CD4-positive, alpha-beta T cell treated with Interleukin-4 for 1 hour (primary cell): ENCODE data around the gene CYP27C1.

Experiments
- DNase-seq, 2 donors: peaks; one replicate each; pipeline ENCODE4 v3.0.0-alpha.2; 2020 to 2022

The CYP27C1 gene

GRCh38 chr2:127191331-127192219, 28.5 kb downstream of the CYP27C1 start:
- no peak for DNase-seq

GRCh38 chr2:127188797-127189196, 31.3 kb downstream of the CYP27C1 start:
- no peak for DNase-seq

- no peak for DNase-seq
Measured at GRCh38 chr2:127187831-127188230, 32.3 kb downstream of the CYP27C1 start.

DNA sequence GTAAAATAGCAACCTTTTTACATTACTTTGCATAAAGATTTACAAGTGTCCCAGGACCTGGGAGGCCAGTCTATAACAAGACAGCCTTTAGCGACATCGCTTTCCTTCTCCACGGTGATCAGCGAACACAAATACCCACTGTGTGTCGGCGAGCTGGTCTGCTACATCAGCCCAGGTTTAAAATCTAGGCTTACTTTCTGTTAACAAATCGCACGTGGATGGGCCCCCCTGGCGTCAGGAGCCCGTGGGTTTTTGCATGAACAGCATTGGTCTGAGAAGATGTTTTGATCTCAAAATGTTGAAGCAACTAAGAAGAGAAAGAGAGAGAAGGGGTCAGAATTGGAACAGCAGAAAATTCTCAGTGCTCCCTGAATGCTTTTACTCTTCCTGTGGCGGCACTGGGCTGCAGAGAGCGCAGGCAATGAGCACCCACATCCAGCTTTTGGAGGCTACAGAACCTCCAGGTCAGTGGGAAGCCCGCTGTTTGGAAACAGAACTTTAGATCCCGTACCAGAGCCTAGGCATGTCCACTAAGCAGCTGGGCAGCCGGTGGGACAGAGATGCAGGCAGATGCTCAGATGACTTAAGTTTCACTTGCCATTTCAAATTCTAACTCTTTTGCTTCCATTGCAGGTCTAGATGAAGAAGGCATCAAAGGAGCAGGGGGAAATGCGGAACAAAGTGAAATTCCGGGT, 32.9 kb downstream of the CYP27C1 start:
- DNase-seq: no peak

DNA sequence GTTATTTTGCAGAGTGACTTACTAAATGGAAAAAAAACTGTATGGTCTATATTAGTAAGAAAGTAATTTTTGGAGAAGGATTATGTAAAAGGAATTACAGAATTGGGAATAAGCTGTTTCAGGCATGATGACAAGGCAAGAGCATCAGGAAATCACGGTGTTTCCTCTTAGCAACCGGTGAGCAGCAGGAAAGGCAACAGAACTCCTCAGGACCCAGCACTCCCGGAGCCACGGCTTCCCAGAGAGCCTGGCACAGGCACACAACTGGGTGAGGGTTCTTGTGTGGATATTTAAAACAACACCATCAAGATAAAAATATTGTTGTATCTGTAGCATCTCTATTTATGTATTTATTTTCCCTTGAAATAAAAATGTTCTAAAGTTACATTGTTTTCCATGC, 34.4 kb downstream of the CYP27C1 start:
- no peak for DNase-seq

DNA sequence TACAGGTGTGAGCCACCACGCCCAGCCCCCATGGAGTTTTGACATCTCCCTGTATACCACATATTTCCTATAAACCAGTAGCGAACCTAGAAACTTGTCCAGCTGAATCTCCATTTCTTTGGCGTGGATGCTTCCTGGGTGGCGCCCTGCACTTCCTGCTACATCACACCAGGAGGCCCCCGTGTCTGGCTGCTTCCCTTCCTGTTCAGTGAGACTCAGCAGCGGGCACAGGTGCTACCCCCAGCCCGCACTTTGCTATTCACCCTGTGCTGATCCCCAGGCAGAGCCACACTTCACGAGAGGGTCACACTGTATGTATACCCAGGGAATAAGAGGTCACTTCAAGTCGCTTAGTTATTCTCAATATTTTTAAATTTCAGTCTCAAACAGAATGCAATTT, 35.0 kb downstream of the CYP27C1 start:
- DNase-seq: no peak

GRCh38 chr2:127183771-127184170, 36.3 kb downstream of the CYP27C1 start:
- DNase-seq: no peak

DNA sequence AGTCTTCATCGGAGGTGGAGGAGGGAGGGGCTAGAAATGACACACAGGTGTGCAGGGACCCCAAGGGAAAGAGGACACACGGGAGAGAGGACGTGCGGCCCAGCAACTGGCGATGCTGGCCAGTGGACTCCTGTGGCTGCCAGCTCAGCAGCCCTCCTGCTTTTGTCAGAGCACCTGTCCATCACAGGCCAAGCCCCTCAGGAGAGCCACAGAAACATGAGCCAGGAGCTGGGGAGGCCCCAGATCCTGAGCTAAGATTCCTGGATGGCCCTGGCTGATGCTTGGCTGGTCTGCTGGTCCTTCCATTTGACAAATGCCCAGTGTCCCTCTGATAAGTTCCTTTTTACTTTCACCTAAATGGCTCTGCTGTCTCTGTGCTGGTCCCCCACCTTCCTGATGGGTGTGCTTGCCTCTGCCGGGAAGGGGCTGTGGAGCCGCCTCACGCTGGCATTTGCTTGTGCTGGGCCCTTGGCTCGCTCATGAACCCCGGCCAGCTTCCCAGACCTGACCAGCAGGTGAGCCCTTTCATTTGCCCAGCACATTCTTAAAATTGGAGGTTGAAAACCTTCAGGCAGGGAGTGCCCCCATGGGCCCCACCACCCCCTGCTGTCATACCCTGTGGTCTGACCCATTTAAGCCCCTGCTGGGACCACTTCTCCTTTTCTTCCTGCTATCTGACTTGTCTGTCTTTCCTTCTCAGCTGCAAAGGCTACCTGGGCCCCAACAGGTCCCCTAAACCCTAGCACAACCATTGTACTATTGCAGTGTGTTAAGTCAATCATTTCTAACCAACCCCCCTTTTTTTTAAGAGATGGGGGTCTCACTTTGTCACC, 37.3 kb downstream of the CYP27C1 start:
- DNase-seq: no peak

DNA sequence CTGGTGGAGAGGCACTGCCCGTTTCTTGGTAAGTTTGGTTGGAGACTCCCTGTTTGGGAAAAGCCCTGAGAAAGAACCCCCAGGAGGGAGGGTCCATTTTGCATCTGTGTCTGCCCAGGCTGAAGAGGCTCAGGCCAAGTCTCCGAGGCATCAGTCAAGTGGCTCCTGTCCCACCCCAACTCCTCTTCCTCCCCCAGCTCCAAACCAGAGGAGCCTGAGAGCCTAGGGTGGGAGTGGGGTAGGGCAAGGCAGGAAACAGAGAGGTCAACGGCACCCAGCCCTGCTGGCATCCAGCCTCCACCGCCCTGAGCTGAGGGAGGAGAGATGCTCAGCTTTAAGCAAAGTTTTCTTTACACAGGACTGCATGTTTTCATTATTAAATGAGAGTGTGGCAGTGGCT, 38.2 kb downstream of the CYP27C1 start:
- DNase-seq: no peak

DNA sequence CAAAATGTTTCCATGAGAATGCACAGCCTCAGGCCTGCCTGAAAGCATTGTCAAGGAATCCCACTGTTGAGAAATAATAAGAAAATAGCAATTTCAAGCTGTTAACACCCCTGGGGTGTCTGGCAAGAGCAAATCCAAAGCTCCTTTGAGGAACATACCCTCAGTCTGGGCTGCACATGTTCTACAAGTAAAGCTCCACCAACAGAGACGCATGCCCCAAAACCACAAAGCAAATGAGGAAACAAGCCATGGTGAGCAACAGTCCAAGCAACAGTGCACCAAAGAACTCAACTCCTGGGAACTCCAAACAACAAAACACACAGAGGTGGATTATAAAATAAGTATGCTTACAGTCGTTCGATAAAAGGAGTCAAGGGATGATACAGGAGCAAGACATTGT, 40.3 kb downstream of the CYP27C1 start:
- no peak for DNase-seq

GRCh38 chr2:127177617-127178263, 42.4 kb downstream of the CYP27C1 start:
- no peak for DNase-seq

DNA sequence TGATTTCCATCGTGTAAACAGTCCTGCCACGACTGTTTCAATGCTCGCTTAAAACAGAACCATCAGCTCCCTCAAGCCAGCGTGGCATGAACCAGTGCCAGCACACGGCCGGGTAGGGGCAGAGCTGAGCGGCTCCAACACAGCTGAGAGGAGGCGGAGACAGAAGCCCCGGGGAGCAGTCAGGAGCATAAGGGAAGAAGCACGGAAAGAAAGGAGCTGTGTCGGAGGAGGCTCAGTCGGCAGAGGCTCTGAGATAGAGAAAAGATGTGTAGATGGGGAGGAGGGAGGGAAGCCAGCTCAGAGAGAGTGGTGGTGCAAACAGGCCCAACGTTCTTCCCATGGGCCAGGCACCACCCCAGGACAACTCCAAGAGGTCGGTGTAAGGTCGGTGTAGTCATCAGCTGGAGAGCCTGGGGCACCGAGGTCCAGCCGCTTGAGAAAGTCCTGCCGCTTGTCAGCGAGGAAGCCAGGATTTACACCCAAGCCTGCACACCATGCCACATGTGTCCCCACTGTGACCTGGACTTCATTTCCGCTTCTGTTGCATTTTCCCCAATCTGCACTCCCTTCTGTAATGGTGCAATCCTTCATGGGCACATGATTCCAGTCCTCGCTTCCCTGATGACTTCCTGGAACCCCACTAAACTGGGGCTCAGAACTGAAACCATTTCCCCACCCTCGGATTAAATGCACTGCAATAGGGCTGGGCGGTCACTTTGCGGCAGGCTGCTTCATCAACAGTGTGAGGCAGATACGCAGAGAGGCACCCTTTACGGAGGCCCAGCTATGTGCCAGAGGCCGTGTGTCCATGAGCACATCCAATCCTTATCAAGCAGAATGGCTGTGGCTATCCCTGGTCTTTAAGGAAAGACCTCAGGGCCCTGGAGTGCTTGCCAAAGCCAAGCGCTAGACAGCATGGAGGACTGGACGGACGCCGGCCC, 43.5 kb downstream of the CYP27C1 start:
- DNase-seq: no peak

DNA sequence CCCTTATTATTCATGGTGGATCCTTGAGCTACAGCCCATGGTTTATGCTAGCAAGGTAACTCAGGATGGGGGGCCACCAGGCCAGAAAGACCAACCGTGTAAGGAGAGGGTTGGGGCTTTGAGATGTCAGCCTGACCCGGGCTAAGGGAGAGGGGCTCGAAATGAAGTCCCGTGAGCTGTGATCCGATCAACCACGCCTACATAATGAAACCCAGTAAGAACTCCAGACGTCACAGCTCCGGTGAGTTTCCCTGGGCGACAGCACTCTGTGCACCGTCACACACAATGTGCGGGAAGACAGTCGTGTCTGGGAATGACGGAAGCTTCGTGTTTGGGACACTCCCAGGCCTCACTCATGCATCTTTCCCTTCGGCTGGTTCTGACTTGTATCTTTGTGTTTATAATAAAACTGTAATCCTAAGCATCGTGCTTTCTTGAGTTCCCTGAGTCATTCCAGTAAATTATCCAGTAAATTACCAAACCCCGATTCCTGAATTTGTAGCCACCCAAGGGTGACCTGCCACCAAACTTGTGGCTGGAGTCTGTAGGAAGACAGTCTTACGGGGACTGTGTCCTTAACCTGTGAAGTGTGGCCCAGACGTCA, 44.2 kb downstream of the CYP27C1 start:
- no peak for DNase-seq

- no peak for DNase-seq
Measured at GRCh38 chr2:127175041-127175721, 44.9 kb downstream of the CYP27C1 start.

GRCh38 chr2:127174640-127175039, 45.5 kb downstream of the CYP27C1 start:
- DNase-seq: no peak

DNA sequence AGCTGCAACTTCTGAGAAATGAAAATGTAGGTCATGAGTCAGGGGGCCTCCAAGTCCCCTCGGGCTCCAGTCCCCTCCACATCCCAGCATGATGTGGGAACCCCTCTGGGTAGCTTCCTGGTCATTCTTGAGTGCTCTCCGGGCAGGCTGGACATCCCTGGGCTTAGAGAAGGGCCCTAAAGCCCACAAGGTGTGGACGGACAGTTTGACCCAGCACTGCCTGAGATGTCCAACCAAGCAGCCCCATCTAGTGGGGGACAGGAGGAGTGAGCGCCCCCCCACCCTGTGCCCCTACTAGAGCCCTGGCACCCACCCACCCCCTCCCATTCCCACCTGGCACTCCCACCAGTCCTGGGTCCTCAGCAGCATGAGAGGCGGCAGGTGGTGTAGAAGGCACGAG, 46.0 kb downstream of the CYP27C1 start:
- DNase-seq: no peak

DNA sequence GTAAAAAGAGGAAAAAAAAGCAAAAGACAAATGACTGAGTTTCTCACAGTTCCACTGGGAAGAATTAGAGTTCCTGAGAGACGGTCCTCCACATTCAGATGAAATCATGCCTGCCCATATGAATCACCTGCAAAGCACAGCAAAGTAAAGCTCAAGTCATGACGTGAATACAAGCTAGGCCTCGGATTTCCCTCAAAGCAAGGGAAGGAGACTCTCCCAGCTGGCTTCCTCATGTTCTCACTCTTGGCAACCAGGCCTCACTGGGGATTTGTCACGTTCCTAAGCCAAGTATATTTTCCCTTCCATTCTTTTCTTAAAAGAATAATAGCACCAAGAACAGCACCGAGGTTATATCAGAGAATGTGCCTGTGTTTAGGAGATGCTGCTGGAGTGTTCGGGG, 47.0 kb downstream of the CYP27C1 start:
- DNase-seq: no peak

DNA sequence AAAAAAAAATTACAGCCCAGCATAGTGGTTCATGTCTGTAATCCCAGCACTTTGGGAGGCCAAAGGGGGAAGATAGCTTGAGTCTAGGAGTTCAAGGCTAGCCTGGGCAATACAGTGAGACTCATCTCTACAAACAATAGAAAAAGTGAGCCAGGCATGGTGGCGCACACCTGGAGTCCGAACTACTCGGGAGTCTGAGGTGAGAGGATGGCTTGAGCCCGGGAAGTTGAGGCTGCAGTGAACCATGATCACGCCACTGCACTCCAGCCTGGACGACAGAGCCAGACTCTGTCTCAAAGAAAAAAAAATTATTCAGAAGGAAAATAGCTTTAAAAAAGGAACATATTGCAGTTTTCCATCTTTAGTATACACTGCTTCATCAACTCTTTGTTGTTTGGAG, 47.8 kb downstream of the CYP27C1 start:
- no peak for DNase-seq

GRCh38 chr2:127170452-127171197, 49.5 kb downstream of the CYP27C1 start:
- DNase-seq: no peak

DNA sequence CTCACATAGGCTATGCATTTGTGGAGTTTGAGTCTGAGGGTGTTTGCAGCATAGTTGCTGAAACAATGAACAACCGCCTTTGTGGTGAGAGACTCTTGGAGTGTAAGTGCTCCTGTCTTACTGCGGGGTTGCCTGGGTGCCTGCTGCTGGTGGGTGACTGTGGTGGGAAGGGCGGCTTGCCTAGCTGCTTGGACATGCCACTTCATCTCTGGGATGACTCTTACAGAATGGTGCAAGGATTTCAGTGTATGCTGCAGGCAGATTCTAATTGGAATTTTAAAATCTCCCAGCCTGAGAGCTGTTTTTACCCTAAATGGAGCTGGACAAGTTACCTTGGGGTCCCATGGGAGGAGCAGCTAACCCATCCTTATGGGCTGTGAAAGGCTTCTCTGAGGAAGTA, 50.1 kb downstream of the CYP27C1 start:
- DNase-seq: no peak
